GM18505 (cell line): ENCODE data around the gene TRIM7.

ENCODE experiments used
- ATAC-seq: cut with Tn5 transposase; IDR thresholded peaks from one replicate; pipeline ENCODE4 v1.9.1; 2021; ENCODE audit not compliant: unreplicated experiment
- POLR2A ChIP-seq: IDR thresholded peaks from 4 replicates; pipeline ENCODE4 v1.6.1; 2011; ENCODE audit warnings: borderline replicate concordance; ENCODE audit not compliant: insufficient read depth, insufficient read length; ENCODE audit errors: extremely low read depth

Gene TRIM7

DNA sequence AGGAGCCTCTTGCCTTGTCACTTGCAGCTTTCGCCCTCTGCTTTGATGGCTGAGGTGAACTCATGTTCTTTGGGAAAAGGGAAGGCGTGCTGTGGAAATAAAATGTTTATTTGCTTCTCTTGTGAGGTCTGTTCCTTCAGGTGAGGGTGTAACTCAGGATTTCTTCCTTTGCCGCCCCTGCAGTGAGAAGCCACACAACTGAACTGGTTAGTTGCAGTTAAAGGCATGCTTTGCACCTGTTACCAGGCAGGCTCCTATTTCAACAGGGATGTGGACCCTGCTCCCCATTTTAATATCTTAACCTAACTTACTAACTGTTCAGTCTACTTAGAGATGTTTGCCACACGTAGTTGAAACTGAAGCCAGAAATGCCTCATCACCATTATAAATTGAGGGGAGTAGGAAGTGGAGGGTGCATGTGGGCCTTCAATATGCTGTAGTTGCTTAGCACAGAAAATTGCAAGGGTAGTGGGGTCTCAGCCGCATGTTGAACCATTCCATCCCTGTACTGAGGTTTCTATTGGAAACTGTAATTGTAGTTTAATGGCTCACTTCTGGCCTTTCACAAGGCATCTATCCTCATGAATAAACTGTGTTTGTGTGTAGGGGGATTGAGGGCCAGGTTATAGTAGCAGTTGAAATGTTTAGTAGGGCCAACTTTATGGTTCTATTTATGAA is 30.8 kb upstream of the TRIM7 start:
- TF ChIP-seq POLR2A, result peak; percentile 9
- ATAC-seq, result no peak

DNA sequence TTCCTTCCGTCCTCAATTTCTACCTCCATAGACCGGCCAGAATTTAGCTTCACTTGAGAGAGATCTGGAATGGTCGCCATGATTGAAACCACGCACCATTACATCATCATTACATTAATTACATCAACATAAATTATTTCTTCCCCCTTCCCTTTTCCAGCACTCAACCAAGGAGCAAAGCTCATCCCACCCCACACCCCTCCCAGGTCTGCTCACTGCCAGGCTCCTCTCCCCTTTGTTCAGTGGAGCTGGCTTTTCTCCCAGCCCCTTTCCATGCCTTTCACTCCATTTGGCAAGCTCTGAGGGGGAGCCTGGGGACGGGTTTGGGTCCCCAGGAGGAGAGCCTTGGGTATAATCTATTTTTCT is 30.3 kb upstream of the TRIM7 start:
- peak; percentile 2 for TF ChIP-seq POLR2A
- ATAC-seq, result no peak

DNA sequence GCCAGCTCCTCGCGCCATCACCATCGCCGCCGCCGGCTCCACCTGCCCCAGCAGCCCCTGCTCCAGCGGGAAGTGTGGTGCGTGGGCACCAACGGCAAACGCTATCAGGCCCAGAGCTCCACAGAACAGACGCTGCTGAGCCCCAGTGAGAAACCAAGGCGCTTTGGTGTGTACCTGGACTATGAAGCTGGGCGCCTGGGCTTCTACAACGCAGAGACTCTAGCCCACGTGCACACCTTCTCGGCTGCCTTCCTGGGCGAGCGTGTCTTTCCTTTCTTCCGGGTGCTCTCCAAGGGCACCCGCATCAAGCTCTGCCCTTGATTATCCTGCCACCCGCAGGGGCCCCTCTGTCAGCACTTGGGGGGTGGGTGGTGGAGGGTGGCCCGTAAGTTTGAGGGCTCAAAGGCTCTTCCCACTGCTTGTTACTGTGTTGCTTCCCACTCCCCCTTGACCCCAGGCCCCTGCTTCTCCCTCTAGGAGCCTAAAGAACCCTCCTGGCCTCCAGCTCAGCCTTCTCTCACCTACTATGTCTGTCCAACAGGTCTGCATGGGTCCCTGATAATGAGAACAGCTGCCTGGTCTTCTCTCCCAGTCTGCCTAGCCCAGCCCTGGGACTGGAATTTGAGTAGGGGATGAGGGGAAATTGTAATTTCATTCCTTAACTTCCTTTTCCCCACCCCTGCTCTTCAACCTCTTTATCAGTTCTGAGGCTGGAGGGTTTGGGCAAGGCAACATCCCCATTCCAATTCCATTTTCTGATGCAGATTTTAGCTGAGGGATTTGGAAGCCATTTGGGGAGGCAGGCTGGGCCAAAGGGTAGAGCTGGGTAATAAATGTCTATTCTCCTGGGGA is 29.7 kb upstream of the TRIM7 start:
- no peak for ATAC-seq

DNA sequence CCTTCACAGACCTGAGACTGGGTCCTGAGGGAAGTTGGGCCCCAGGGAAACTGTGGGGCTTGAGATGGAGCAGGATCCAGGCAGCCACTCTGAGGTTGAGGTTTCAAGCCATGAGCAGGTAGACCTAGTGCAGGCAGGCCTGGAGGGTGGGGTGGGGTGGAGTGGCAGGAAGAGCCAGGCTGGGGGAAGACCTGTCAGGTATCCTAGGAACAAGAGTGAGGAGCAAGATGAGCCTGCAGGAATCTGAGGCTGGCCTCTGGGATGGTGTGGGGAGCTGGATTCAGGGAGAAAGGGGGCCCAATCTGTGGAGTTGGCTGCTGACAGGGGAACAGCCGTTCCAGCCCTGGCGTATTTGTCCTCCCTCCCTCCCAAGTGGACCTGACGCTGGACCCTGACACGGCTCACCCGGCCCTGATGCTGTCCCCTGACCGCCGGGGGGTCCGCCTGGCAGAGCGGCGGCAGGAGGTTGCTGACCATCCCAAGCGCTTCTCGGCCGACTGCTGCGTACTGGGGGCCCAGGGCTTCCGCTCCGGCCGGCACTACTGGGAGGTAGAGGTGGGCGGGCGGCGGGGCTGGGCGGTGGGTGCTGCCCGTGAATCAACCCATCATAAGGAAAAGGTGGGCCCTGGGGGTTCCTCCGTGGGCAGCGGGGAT is 28.9 kb upstream of the TRIM7 start:
- TF ChIP-seq POLR2A, result peak; percentile 12
- no peak for ATAC-seq

More for the DNA sequence above, 29.7 kb upstream of the TRIM7 start:
- no peak for TF ChIP-seq POLR2A

DNA sequence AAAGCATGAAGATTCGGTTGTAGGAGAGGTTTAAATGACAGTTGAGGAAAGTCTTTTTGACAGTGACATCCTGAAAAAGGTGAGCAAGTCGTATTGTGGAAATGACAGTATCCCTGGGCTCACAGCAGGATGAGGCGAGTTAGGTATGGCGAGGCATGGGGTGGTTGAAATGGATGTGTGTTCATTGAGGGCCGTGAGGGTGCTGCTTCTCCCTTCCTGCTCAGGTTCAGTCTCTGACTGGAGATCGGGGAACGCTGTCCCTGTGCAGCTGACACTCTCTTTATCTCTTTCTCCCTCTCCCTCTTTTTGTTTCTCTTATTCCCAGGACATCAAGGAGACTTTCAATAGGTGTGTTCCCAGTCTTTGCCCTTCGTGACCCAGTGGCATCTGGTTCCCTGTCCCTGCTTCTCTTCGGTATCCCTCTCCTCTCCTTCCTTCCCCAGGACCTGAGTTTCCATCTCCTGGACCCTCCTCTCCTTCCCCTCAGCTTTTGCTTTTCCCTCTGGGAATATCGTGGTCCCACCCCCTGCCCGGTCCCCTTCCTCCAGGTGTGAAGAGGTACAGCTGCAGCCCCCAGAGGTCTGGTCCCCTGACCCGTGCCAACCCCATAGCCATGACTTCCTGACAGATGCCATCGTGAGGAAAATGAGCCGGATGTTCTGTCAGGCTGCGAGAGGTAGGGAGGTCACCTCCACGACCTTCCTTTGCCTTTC is 28.2 kb upstream of the TRIM7 start:
- ATAC-seq, result no peak
- peak; percentile 3 for TF ChIP-seq POLR2A

DNA sequence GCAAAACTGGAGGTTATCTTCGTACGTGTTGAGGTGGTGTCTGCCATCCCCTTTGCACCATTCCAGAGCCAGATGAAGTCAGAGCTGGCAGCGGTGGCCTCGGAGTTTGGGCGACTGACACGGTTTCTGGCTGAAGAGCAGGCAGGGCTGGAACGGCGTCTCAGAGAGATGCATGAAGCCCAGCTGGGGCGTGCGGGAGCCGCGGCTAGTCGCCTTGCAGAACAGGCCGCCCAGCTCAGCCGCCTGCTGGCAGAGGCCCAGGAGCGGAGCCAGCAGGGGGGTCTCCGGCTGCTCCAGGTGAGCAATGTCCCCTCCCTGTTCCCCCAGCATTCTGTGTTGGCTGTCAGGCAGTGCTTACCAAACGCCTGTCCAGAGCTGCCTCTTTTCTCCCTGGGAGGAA is 27.6 kb upstream of the TRIM7 start:
- ATAC-seq, result no peak
- peak; percentile 8 for TF ChIP-seq POLR2A

DNA sequence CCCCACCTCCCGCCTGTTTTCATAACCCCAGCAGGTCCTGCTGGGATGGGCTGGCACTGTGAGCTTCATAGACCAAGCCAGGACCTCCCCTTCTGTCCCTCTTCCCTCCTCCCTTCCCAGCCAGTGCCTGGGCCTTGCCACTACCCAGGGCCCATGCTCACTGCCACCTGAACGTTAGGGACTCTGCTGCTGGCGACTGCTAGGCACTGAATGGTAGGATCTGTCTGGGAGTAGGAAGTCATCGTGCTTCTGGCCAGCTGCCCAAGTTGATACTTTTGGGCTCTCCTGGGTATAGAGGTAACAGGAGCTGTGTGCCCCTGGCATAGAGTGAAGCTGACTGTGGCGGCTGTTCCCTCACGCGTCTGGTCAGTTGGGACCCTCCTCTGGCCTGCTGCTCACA is 26.4 kb upstream of the TRIM7 start:
- ATAC-seq, result no peak

DNA sequence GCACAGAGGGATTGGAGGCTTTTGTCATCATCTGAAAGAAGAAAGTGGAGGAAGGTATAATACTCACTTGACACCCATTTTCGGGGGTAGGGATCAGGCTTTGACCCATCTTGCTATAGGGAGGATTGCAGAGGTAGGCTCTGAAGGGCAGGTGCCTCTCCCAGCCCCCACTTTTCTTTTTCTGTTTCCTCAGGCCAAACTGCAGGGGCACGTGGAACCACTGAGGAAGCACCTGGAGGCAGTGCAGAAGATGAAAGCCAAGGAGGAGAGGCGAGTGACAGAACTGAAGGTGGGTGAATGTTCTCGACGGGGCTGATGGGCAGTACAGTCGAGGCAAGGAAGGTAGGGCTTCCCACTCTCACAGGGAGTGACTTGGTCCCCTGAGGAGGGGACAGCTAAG is 25.6 kb upstream of the TRIM7 start:
- ATAC-seq, result no peak
- no peak for TF ChIP-seq POLR2A

More for the DNA sequence above, 26.4 kb upstream of the TRIM7 start:
- no peak for TF ChIP-seq POLR2A

DNA sequence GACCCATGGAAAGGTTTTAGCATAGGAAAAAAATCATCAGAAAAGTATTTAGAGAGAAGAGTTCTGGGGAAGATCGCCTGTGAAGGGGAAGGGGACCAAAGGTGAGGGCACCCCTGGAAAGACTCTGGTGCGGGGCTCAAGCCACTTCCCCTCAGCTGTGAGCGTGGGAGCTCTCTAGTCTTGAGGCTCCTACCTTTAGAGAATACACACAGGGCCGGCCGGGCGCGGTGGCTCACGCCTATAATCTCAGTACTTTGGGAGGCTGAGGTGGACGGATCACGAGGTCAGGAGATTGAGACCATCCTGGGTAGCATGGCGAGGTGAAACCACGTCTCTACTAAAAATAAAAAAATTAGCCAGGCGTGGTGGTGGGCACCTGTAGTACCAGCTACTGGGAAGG is 25.0 kb upstream of the TRIM7 start:
- no peak for TF ChIP-seq POLR2A
- no peak for ATAC-seq

DNA sequence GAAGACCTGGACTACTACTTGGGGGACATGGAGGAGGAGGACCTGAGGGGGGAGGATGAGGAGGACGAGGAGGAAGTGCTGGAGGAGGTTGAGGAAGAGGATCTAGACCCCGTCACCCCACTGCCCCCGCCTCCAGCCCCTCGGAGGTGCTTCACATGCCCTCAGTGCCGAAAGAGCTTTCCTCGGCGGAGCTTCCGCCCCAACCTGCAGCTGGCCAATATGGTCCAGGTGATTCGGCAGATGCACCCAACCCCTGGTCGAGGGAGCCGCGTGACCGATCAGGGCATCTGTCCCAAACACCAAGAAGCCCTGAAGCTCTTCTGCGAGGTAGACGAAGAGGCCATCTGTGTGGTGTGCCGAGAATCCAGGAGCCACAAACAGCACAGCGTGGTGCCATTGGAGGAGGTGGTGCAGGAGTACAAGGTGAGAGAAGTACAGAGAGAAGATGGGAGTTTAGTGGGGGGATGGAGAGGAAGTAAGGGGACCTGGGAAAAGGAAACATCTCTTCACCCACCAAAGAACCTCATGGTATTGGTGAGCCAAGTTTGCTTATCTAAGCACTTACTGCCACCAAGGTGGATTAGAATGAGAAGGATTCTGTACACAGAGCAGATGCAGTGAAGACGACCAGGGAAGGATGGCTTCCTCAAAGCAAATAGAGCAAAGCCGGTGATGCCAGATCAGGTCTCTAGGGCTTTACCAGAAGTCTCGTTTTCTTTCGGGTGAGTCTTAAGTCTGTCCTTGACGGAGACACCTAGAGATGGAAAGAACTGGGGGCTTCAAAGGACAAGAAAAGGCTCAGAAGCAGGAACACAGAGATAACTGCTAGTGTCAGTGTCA is 19.6 kb upstream of the TRIM7 start:
- TF ChIP-seq POLR2A, result no peak
- ATAC-seq, result no peak

DNA sequence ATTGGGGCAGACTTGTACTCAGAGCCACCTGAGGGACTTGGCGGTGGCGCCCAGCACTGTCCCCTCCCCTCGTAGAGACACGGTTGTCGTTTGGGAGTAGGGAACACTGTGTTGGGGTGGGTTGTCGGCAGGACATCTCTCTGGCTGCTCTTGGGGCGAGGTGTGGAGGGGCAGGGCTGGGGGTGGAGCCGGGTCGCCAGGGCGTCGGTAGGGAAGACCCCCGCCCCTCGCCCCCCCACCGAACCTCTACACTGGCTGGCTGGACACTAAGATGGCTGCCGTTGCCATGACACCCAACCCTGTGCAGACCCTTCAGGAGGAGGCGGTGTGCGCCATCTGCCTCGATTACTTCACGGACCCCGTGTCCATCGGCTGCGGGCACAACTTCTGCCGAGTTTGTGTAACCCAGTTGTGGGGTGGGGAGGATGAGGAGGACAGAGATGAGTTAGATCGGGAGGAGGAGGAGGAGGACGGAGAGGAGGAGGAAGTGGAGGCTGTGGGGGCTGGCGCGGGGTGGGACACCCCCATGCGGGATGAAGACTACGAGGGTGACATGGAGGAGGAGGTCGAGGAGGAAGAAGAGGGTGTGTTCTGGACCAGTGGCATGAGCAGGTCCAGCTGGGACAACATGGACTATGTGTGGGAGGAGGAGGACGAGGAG is 18.9 kb upstream of the TRIM7 start:
- ATAC-seq, result no peak
- TF ChIP-seq POLR2A, result no peak

DNA sequence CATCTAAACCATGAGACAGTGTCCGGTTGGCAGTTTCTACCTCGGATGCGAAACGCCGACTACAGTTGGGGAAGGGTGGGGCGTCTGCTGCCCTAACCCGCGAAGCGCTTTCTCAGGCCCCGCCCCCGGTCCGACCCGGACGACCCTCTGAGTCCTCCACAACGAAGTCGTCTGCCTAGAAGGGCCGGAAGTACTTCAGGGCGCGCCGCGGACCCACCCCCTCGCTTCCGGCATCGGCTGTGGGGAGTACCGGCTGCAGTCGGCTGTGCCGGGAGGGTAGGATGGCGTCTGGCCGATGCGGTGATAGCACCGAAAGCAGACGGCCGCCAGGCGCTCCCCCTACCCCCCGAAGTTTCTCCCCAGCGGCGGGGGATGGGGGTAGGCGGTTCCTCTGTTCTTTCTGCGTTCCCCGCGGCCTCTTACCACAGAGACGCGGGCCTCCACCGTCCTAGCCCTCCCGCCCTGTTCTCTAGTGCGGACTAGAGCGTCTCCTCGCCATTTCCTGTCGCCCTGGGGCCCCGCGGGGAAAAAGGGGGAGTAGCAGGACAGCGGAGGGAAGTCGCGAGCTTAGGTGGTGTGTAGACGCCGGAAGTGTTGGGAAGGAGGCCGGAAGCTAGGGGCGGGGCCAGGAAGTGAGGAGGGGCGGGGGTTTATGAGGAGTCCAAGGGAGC is 18.2 kb upstream of the TRIM7 start, which contains the start of gene TRIM41:
TSS of gene TRIM41 (plus strand) at position 224 of the 671 bp plus-strand sequence. CDS start 719 bp downstream, outside the sequence.
- ATAC-seq, result peak; percentile 66
- peak; percentile 96 for TF ChIP-seq POLR2A

DNA sequence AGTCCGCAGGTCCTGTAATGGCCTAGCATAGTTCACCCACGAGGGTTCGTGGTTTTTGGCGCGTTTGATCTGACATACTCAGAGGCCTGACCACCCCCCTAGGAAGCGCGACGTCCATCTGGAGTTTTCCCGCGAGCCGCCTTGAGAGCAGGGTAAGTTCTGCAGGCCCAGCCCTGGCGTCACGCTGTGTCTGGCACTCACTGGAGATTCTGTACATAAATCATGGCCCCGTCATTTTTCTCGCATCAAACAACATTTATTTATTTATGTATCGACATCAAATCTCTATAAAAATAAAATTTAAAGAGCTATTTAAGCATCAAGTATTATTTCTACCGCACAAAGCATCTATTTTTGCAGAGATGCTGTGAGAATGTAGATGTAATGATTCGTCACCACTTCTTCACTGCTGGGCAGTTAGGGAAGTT is 17.6 kb upstream of the TRIM7 start:
- no peak for TF ChIP-seq POLR2A
- peak; percentile 1 for ATAC-seq
